SW 1271 (cell line): ENCODE data around the gene SFT2D1.
"Not testable (repeated sequence)": the region's sequence is repeated elsewhere in the genome, so short reads cannot be mapped to it uniquely, and the experiment has no call there.

Experiments used
- DNase-seq, 2 experiments: peaks; one replicate each; lab custom pipeline; 2025; lab: John Stamatoyannopoulos, UW

Gene SFT2D1

DNA sequence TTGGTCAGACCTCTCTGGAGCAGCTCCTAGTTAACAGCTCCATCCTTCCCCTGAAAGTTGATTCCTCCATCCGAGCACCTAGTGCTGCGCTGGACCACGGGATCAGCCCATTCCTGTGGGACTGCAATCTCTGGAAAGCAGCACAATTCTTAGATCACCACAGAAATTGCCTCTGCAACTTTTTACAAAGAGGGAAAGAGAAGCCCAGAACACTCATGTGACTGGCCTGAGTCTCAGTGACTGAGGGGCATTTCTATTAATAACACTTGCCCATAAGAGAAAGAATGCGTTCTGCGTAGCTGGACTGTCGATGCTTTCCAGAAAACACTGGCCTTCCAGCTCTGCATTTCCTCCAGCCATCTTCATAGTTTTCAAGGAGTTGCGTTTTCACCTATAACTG is 22.1 kb upstream of the SFT2D1 start:
- no peak for DNase-seq

DNA sequence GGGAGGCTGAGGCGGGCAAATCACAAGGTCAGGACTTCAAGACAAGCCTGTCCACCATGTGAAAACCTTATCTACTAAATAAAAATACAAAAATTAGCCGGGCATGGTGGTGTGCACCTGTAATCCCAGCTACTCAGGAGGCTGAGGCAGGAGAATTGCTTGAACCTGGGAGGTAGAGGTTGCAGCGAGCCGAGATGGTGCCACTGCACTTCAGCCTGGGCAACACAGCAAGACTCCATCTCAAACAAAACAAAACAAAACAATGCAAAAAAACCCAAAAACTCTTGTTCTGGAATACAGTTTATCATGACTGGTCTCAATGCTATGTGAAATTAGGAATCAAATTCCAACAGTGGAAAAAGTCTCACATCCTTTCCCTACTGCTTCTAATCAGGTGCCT is 20.1 kb upstream of the SFT2D1 start:
- not testable (repeated sequence) for DNase-seq

DNA sequence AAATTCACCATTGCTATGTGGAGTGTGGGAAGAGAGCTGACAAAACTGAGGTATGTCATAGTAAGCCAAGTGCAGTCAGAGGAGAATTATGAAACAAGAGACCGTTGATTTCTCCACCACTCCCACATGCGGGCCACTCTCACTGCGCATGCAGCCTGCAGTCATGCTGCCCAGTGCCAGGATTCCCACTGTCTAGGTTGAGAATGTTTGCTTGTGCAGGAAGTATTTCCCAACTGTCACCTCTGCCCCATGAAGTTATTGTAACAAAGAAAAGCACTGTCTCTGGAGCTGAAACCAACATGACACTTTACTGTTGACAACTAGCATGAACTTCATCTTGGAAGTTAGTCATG is 18.7 kb upstream of the SFT2D1 start:
- no peak for DNase-seq

DNA sequence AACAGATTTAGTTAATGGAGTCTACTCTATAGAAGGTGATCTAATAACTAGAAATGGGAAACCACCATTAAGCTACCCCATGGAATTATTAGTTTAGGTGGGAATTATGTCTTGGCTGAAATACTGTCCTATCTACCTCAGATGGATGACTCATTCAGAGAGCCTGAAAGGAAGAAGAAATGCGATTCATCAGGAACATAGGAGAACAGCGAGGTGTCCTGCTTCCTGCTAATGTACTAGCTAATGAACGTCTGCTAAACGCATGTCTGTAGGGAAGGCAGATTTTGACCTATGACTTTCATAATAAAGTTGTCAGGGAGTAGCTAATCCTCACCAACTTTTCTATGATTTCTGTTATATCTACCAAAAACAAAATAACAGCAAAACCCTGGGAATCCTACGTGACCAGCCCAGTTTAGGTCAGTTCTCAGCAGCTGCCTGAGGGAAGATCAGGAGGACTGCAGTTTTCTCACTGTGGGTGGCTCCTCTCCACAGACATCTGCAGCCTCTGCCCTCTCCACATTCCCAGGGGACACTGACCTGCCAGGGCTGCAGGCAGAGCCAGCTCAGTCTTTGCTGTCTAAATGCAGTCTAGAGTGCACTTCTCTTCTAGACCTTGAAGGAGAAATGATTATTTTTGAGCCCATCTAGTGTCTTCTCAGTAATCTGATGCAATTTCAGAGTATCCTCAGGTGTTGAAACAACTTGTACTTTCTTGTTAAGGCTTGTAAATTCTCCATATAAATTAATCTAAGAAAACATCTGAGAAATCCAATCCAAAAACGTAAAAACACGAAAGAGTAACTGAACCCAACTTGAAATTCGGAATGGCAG is 18.1 kb upstream of the SFT2D1 start:
- no peak for DNase-seq

DNA sequence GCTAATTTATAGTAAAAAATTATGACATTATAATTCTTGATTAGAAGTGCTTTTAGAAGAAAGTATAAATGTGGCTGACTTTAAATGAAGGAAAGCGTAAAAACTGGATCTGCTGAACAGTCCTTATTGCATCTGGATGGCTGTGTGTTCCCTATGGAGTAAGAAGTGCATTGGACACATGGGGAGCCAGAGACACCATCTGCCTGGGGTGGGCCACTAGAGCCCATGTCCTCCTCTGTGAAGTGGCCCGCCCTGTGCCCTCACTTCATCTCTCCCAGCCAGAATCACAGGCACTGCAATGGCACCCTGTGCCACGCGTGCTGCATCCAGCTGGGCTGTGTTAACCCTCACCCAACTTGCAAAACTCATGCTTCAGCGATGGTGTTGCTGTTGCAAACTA is 13.2 kb upstream of the SFT2D1 start:
- no peak for DNase-seq

DNA sequence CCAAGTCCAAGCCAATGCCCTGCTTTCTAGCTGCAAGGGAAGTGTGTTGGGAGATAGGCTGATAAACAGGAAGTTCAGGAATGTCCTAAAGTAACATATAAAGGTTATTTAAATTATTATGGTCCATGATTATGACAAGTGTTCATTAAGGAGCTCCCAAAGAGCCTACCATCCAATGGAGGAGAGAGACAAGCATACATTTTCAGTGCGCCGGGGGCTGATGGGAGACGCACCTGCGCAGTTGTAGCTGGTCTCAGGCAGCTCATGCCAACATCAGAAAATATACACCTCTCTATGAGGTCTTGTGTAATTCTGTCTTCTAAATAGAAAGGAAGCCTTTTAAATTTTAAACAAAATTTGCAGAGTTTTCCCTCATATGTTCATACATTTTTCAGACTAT is 12.6 kb upstream of the SFT2D1 start:
- DNase-seq, result no peak

DNA sequence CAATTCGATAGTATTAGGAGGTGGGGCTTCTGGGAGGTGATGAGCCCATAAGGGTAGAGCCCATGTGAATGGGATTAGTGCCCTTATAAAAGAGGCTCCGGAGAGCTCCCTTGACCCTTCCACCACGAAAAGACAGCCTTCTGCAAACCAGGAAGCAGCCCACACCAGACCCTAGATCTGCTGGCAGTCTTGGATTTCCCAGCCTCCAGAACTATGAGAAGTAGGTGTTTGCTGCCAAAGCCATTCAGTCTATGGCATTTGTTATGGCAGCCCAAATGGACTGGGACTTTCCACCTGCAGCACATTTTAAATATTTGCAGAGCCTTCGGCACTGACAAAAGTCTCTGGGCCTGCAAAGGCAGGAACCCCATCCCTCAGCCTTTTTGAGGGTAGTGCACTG is 11.8 kb upstream of the SFT2D1 start:
- no peak for DNase-seq

DNA sequence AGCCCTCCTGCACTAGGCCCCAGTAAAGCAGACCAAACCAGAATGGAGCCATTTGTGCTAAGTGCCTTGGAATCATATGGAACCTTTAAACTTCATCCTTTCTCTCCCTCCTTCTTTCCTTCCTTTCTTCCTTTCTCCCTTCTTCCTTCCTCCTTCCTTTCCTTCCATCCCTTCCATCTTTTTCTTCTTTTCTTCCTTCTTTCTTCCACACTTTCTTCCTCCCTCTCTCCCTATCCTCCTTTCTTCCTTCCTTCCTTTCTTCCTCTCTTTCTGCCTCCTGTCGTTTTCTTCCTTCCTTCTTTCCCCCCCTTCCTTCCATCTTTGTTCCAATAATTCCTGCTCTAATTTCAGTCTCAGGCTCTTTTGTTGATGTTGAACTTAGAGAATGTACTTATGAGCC is 11.2 kb upstream of the SFT2D1 start:
- DNase-seq, result no peak

DNA sequence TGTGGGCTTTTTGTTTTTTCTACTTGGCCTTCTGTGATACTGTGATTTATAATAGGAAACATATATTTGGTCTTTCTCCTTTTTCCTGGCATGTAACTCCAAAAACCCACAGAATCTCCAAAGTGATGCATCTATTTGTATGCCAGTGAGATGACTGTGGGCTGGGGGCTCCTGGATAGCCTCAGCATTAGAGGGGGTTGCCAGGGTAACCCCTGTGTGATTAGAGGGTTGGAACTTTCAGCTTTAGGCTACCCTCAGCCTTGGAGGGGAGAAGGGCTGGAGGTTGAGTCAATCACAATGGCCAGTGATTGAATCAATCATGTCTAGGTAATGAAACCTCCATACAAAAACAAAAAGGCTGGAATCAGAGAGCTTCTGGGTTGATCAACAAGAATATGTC is 10.6 kb upstream of the SFT2D1 start:
- DNase-seq, result no peak

DNA sequence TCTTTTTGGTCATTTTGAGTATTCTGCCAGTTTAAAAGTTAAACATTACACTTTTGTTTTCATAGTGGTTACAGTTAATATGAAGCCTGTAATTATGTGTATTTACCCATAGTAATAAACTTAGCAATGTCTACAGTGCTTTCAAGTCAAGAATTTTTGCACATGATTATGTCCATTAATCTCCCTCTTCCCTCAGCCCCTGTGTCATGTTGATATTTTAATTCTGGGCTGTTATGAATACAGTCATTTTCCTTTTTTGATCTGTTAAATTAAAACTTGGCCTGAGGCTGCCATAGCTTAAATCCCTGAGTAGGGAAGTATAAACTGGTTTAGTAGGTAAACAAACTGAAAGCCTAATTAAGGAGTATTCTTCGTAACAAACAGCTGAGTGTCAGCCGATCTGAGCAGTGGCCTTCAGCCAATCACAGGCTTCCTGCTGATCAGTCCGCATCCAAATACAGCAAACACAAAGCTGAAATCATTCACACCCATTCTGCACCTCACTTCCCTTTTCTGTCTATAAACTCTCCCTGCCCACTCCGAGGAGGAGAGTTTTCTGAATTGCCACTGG is 9.5 kb upstream of the SFT2D1 start:
- DNase-seq, result no peak

DNA sequence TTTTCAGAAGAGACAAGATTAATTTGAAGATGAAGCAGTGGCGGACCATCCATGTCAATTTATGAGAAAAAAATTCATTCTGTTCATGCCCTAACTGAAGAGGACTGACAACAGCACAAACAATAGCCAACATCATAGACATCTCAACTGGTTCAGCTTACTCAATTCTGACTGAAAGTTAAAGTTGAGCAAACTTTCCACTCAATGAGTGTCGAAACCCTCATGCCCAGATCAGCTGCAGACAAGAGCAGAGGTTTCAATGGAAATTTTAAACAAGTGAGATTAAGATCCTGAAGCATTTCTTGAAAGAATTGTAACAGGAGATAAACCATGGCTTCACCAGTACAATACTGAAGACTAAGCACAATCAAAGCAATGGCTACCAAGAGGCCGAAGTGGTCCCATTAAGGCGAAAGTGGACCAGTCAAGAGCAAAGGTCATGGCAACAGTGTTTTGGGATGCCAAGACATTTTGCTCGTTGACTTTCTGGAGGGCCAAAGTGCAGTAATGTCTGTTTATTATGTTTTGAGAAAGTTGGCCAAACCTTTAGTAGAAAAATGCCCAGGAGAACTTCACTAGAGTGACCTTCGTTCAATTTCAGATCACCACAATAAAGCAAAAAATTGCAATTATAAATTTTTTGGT is 6.1 kb upstream of the SFT2D1 start:
- DNase-seq, result no peak

DNA sequence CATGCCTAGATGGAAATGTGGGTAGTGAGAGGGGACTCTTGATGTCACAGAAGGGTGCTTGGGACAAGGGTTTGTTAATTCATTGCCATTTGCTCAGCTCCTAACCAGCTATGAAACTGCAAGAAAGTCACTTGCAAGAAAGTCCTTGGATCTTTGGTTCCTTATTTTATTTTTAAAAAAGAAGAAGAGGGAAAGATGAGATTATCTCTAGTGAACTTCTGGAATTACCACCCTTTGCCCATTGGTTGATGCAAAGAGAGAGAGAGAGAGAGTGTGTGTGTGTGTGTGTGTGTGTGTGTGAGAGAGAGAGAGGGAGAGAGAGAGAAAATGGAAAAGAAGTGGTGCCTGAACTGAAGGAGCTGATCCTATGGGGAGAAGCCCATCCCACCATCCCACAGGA is 4.6 kb upstream of the SFT2D1 start:
- DNase-seq, result no peak

DNA sequence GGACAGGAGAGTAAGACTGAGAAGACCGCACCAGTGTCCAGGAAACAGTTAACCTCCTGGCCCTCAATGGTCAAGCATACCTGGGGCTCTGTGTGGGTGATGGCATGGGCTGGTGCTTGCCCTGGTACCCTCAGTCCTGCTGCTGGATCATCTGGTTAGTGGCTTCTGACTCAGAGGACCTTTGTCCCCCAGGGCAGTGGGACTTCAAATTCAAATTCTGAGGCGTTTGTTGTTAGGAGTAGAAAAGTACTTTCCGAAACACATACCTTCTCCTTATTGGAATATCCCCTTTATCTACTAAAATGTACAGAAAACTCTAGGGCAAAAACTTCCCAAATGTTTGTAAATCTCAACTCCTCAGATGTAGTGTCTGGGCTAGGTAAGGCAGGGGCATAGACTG is 4.1 kb upstream of the SFT2D1 start:
- no peak for DNase-seq

DNA sequence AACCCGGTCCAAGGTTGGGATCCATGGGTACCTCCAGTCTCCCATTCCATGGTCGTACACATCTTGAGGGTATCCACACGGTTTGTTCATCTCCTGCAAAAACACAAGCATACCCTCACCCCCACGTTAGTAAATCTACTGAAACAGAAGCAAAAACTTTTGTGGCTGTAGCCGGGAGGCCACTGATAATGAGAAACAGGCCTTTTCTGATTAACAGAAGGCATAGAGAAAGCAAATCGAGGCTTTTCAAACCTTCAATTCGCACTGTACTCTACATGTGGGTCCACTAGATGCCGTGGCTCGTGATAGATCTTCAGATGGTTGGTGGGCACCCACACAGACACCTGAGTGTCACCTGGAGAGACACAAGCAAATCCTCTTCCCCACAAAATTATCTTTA is 3.3 kb upstream of the SFT2D1 start:
- not testable (repeated sequence) for DNase-seq

DNA sequence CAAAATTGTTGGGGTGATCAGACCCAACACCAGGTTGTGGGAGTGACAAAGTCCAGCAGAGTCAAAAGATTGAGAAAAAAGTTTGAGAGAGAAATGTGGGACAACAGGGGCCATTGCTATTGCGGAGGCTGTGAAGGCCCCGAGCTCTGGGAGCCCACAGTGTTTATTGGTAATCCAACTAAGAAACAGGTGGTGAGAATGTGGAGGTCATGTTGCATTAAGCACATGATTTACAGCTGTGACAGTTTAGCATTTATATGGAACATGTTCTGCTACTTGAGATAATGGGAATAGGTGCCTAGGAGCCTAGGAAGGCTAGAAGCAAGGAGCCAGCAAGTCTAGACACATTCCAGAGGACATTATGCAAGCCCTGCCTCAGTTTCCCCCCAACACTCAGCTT is 2.6 kb upstream of the SFT2D1 start:
- DNase-seq, result not testable (repeated sequence)

DNA sequence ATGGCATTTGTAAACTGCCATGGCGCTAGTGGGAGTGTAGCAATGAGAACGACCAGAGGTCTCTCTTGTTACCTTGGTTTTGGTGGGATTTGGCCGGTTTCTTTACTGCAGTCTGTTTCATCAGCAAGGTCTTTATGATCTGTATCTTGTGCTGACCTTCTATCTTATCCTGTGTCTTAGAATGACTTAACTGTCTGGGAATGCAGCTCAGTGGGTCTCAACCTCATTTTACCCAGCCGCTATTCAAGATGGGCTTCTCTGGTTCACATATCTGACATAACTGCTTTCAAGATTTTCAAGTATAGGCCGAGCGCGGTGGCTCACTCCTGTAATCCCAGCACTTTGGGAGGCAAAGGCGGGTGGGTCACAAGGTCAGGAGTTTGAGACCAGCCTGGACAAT is 1.9 kb upstream of the SFT2D1 start:
- no peak for DNase-seq

DNA sequence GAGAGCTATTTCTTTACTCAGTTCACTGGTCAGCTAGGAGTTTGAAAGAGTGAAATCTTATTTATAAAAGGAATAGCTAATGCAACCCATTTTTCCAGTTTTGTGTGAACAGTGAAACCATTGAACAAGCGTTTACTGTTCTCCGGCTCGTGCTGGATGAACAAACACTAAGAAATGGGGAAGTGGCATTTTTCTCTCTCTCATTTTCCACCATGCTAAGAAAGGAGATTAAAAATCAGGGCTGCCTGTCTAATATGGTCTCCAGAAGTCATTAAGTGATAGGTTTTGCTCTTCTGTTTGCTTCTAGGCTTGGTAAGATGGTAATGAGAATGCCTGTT is 774 bp upstream of the SFT2D1 start:
- no peak for DNase-seq

DNA sequence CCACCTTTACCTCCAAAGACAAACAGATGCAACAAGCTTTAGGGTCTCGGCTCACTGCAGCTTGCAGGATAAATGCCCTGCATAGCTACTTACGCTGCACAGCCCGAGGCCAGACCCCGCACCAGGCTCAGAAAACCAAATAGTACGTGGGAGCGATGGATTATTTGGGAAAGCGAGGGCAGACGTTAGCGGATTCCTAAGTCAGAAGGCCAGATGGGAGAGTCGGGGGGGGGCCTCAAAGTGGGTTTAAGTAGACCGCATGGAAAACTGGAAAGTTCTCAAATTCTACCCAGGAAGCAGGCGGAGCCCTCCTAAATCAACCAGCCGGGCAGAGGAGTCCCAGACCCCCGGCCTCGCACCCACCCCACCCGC is 382 bp downstream of the SFT2D1 start:
- no peak for DNase-seq

DNA sequence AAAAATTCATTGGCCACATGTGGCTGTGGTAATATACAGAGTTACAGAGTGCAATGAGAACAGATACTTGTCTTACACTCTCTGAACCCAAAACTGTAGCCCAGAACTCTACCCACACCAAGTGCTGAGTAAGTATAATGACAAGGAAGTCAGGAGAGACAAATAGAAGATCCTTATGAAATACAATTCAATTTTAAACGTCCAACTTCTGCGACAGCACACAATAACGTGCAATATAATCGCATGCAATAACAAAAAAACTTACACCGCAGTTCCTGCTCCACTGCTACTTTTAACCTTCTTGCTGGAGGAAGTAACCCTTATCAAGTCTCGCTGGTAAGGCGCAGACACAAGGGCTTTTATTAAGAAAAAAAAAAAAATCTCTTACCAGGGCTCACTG is 881 bp downstream of the SFT2D1 start:
- no peak for DNase-seq

DNA sequence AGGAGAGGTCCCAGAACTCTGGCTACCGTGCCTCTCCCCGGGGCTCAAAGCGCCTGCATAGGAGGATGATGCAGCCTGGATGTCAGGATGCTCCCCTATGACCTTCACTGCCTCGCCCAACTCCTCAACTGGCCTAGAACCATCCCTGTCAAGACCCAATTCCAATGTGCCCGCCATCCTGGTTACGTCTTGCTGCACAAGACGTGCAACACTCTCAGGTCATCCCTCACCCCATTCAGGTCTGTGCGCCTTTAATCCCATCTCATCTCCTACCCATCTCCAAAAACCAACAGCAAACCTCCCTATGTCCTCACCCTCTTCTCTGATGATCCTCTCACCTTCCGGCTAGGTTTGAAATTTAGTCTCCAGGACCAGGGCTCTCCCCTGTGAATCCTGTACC is 3.5 kb downstream of the SFT2D1 start:
- no peak for DNase-seq

DNA sequence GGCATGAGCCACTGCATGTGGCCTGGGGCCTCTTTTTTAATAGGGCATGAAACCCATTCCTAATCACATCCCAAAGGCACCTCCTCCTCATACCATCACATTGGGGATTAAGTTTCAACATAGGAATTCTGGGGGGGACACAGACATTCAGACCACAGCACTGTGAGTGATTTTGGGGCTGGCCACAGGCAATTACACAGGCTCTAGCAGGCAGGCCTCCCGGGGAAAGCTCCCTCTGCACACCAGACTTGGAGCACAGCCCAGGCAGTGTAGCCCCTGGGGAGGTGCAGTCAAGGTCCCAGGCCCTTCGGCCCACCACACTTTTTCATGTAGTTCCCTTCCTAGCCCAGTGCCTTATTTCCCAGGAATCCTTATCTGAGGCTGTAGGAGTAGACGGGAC is 5.5 kb downstream of the SFT2D1 start:
- DNase-seq, result no peak

DNA sequence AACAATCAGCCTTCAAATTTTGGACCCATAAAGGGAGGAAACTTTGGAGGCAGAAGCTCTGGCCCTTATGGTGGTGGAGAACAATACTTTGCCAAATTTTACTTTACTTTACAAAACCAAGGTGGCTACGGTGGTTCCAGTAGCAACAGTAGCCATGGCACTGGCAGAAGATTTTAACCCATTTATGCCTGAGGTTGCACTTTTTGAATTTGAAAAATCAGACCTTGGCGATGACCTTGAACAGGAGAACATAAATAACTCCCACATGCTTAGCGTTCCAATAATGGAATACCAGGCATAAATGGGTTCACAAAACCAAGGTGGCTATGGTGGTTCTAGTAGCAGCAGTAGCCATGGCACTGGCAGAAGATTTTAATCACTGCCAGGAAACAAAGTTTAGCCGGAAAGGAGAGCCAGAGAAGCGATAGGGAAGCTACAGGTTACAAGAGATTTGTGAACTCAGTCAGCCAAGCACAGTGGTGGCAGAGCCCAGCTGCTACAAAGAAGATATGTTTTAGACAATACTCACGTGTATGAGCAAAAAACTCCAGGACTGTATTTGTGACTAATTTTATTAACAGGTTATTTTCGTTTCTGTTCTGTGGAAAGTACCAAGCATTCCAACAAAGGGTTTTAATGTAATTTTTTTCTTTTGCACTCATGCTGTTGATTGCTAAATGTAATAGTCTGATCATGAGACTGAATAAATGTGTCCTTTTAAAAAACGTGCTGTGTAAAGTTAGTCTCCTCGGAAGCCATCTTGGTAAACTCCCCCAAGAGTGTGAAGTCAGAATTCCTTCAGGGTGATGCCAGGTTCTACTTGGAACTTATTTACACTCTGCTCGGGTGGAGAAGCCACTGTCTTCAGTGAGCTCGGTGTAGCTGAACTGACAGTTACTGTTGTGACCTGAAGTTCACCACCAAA is 6.7 kb downstream of the SFT2D1 start:
- no peak for DNase-seq

DNA sequence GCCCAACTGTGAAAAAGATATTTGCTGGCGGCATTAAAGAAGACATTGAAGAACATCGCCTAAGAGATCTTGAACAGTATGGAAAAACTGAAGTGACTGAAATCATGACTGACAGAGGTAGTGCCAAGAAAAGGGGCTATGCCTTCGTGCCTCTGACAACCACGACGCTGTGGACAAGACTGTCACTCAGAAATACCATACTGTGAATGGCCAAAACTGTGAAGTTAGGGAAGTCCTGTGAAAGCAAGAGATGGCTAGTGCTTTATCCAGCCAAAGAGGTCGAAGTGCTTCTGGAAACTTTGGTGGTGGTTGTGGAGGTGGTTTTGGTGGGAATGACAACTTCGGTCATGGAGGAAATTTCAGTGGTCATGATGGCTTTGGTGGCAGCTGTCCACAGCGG is 7.5 kb downstream of the SFT2D1 start:
- no peak for DNase-seq
